NOMO-1 treated with DMSO at 0.1 percent for 48 hours (cell line): ENCODE data around the gene ABCB10.
"Not testable (repeated sequence)": the region's sequence is repeated elsewhere in the genome, so short reads cannot be mapped to it uniquely, and the experiment has no call there.

Experiments used
- DNase-seq: peaks from one replicate; lab custom pipeline; 2025; ENCODE audit not compliant: unreplicated experiment; lab: John Stamatoyannopoulos, UW

ABCB10 gene

DNA sequence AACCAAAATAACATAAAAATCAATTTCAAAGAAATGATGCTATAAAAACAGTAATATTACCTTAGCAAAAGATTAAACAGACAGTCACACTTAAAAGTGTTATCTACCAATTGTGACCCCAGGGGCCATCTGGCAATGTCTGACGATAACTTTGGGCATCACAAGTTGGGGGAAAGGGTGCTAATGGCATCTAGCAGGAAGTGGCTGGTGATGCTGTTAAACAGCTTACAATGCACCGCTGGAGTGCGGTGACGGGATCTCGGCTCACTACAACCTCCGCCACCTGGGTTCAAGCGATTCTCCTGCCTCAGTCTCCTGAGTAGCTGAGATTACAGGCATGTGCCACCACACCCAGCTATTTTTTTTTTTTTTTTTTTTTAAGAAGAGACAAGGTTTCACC is 78.0 kb downstream of the ABCB10 start:
- DNase-seq, result no peak

DNA sequence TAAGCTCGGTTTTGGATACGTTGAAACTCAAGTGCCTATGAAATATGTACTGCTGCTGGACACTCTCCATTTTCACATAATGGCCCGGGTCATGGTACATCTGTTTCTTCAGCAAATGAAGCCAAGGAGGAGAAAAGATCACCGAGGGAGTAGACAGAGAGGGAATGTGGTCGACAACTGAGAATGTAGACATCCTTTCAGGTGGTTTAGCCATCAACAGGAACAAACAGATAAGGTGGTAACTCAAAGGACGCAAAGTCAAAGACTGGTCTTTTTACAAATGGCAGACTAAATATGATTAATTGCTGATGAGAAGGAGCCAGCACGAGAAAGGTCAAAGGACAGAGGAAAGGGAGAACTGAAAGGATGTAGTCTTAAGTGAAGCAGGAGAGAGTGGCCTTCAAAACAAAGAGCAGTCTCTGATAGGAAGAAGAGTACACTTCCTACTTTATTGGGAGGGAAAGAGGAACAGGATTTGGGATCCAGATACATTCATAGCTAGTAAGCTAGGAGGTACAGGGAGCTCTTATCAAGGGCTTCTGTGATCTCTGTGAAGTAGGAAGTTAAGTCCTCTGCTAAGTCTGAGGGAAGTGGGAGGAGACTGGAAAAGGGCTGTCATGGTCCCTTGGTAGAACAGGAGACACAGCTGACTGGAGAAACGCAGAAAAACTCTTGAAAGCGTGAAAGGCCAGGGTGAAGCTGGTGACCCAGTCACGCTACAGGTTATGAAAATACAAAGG is 78.7 kb downstream of the ABCB10 start:
- no peak for DNase-seq

- DNase-seq, result no peak
Observed at GRCh38 chr1:229478852-229479251, 79.7 kb downstream of the ABCB10 start.

DNA sequence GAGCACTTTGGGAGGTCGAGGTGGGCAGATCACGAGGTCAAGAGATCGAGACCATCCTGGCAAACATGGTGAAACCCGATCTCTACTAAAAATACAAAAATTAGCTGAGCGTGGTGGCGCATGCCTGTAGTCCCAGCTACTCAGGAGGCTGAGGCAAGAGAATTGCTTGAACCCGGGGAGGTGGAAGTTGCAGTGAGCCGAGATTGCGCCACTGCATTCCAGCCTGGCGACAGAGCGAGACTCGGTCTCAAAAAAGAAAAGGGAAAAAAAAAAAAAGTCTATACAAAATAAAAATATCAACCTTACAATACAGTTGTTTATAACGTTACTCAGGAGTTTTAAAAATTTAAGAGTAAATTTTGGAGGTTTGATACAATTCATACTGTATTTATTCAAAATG is 82.6 kb downstream of the ABCB10 start:
- DNase-seq, result not testable (repeated sequence)

DNA sequence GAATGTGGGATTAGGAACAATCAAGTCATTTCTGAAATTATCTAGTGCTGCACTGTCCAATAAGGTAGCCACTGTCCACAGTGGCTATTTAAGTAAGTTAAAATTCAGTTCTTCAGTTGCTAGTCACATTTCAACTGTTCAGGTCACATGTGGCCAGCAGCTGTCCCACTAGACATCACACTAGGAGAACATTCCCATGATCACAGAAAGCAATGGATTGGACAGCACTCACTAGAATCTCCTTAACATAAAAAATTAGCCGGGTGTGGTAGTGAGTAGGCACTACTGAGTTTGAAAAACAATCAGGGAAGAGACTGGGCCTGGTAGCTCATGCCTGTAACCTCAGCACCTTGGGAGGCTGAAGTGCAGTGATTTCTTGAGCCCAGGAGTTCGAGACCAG is 84.0 kb downstream of the ABCB10 start:
- no peak for DNase-seq

- DNase-seq, result no peak
Observed at GRCh38 chr1:229471175-229471574, 87.3 kb downstream of the ABCB10 start.

DNA sequence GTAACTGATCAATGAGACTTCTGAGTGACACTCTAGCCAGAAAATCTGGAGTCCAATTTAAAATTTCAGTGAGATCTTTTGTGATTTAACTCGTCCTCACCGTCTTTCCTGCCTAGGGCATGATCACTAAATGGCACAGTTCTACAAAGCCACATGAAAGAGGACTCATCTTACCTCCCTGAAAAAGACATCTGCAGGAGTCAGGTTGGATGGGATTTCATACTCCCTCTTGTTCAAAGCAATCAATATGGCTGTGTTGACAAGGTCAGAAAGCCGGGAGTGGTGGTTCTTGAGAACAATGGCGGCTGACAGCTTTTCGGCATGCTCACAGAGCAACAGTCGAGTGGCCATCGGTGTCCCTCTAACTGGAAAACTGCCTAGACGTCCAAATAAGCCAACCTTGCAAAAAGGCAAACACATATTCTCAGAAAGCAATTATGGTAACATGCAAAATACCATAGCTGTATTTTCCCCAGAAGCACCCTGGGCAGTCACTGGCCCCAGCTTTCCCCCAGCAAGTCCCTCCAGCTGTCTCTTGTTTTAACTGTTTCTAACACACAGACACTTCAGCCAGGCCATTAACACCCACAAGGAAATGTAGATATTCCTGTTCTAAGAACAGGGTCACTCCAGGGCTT is 88.0 kb downstream of the ABCB10 start:
- no peak for DNase-seq

GRCh38 chr1:229466887-229467286 is 91.6 kb downstream of the ABCB10 start:
- DNase-seq, result no peak
